Activated CD8-positive, alpha-beta memory T cell treated with anti-CD3 and anti-CD28 coated beads for 48 hours (primary cell): Measurements from ENCODE around the gene SORL1.
"Not testable (repeated sequence)": the region's sequence is repeated elsewhere in the genome, so short reads cannot be mapped to it uniquely, and the experiment has no call there.

Source experiments
- DNase-seq, 3 experiments: peaks; one replicate each; pipeline ENCODE4 v3.0.0-alpha.2; 2020; ENCODE audit warnings: low read depth in 2 of 3, low spot score in 2 of 3

SORL1 gene

DNA sequence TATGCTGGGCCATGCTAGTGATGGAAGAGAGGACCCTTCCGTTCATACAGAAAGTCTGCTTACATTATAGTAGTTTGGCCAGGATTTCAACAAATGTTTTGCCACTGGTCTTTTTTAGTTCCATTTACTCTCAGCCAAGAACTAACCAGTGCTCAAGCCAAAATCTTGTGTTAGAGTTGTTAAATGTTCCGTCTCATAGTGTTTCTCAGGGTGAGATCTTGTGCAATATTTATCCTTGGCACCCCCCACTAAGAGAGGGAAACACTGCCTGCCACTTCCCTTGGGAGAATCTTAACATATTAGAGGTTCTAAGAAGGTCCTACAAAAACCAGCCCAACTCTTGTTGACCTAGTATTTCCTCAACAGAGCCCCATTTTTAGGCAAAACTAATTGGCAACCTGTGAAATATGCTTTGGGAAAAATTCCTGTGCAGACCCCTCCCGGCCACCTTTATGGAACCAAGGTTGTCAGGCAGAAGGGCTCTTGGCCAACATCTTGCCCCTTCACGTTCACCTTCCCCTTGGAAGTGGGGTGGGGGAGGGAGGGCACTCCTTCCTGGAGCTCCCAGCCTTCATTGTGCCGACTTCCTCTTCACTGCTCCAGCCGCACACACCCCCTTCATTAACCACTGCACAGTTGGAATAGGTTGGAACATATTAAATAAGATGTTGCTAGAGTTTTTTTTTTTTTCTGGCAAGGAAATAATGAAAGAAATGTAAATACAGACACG lies 173.8 kb downstream of the SORL1 start:
- DNase-seq: no peak

DNA sequence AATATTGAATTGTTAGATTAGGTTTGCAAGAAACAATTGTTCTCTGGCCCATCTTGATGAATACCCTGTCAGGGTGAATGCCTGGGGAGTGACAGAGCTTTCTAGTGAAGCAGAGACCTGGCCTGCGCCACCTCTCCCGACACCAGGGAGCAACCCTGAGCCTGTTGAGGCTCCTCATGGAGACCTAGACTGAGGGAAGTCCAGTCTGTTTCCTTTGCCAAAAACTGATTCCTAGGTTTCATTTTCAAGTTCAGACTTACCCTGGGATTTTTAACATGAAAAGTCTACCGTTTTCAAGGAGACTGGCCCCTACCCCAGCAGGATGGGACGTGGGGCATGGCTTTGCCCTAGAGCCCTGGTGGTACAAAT lies 174.4 kb downstream of the SORL1 start:
- no peak for DNase-seq

DNA sequence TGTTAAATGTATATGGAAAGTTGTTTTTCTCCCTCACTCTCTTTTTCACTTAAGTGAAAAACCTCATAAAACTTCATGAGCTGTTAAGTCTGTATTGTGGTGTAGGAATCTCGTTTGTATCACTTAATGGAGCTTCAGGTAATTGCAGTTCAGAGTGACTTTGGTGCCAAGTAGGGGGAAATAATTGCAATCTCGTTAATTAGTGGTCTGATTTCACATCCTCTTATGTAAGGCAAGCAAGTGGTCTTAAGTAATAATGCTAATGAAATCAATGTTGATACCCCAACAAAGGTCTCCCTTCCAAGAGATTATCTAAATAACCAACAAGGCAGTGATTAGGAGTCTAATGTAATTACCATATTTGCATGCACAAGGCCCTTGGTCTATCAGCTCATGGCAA lies 174.9 kb downstream of the SORL1 start:
- no peak for DNase-seq

DNA sequence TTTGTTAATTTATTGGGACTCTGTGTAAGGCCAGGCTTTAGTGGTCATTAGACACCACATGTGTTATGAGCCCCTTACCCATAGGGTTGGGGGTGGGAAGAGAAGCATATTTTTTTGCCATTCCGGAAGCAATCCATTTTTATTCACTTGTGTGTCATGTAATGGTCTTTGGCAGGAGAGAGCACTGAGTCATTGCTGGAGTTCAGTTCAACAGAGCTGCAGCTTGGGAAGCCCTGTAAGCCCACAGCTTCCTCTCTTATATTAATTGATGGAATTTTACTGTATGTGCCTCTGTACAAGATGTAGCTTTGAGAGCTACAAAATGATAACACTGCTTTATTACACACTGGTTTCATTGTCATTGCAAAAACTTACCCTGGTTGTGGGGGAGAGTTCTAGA lies 177.9 kb downstream of the SORL1 start:
- DNase-seq: no peak

DNA sequence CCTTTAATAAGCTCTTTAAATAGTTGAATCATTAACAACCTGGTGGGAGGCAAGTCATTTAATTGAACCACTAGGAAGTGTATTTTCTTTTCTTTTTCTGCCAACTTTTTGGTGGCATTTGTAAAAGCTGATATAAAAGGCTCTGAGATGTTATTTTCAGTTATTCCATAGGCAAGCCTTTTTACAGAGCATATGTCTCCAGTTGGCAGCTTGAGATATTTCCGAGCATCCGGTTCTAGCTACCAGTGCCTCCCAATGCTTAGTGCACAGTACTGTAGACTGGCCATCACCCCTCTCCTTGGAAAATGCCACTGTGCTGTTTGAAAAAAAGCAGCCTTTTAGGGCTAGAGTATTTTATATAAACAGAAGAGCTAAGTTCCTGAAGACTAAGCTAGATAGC lies 179.3 kb downstream of the SORL1 start:
- no peak for DNase-seq

DNA sequence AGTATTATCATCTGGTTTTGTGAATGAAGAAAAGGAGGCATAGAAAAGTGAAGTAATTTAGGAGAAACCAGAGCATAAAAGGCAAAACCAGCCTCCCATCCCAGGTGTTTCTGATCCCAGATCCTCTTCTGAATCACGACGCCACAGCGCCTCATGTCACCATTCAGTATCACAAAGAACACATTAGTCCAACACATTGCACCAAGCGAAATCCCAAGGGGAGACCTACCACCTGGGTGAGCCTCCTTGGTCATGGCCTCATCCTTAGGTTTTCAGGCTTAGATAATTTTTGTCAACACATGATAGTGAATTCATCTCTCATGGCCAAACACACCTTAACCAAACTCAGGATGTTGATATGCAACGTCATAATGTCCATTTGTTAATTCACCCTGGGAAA lies 182.2 kb downstream of the SORL1 start:
- no peak for DNase-seq

DNA sequence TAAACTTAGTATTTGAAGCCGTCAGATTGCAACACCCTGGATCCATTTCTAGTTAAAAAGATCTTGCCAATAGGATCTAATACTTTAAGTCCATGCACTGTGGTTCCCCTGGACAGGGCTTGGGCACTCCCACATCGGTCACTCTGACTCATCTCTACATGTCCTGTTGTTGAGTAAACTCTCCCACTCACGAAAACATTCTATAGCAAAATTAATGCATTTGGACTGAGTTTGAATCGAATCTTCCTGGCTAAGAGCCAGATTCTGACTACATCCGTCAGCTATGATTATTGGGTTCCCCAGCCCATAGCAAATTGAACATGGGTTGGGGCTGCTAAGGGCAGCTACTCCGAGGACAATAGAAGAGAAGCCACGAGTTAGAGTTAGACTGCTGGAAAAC lies 182.8 kb downstream of the SORL1 start:
- DNase-seq: no peak

DNA sequence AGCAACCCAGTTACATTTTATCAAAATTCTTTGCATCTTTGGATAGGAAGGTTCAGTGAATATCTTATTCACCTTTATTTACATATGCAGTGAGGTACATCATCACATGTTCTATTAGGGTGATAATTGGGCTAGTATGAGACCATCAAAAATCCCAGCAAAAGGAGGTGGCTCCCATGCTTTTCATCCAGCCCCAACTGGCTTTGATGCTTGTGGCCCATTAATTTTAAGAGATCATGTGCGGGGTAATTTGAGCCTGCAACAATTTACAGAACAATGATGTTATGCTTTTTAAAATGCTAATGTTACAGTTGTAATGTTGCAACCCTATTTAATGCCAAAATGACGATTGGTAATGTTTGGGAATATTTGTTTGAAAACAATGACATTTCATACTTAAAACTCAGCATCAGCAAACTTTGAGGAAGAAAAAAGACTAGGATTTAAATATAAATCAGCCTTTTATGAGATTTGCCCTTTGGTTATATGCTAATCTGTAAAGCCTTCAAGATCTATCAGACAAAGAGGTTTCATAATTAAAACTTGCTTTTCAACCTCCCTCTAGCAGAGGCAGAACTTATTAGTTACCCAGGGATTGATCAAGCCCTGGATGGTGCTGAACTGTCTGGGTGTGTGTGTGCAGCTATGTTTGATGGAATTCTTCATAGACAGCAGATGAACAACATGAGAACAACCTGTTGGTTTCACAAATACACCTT lies 184.1 kb downstream of the SORL1 start:
- no peak for DNase-seq

DNA sequence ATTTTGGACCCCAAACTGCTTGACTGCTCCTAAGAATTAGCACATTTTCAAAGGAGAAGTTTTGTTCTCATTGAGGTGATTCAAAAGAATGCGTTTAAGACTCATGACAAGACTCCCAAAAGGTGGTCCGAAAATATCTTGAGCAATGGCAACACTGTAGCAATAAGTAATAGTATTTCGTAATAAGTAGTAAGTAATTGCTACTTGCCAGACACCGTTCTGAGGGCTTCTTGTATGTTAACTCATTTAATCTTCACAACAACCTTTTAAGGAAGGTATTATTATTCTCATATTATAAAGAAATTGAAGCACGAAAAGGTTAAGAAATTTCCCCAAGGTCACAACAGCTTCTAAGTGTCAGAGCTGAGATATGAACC lies 184.7 kb downstream of the SORL1 start:
- DNase-seq: no peak

DNA sequence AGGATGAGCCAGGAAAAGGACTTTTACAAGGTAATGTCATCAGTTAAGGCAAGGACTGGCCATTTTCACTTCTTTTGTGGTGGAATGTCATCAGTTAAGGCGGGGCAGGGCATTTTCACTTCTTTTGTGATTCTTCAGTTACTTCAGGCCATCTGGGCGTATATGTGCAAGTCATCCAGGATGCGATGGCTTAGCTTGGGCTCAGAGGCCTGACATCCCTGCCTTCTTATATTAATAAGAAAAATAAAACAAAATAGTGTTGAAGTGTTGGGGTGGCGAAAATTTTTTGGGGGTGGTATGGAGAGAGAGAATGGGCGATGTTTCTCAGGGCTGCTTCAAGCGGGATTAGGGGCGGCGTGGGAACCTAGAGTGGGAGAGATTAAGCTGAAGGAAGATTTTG lies 185.5 kb downstream of the SORL1 start:
- not testable (repeated sequence) for DNase-seq

DNA sequence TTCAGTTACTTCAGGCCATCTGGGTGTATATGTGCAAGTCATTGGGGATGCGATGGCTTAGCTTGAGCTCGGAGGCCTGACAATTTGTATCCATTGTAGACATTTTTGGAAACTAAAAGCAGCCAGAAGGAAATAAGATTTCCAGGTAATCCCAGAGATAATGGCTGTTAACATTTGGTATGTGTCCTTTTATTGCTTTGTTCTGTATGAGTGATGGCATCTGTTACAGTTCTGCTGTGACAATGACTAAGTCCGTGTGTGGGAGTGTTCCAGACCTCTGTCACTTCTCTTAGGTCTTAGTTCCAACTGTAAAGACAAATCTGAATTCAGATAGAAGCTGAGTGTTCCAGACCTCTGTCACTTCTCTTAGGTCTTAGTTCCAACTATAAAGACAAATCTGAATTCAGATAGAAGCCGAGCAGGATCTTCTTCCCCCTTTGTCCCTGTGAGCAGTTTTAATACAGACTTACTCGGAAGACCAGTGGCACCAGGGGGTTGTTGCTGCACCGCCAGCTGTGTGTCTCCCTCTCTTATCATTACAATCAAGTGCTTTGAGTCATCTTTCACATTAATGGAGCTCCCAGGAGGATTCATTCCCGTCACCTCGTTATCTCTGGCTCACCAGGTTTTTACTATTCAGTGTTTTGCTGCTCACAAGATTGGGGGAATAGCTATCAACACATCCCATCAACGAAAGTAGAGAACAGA lies 191.5 kb downstream of the SORL1 start:
- DNase-seq: no peak

DNA sequence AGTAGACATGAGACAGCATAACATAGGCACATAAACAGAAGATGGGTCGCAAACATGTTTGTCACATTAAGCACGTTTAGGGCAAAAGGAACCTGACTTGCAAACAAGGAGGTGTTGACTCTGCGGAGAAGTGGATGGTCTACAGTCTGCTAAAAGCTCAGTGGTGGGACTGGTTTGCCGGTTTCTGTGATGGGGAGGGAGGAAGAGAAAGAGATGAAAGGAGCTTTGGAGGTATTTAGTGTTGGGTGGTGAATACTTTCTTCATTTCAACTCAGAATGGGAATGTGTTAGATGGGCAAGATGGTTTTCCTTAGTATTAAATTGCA lies 192.0 kb downstream of the SORL1 start:
- no peak for DNase-seq

DNA sequence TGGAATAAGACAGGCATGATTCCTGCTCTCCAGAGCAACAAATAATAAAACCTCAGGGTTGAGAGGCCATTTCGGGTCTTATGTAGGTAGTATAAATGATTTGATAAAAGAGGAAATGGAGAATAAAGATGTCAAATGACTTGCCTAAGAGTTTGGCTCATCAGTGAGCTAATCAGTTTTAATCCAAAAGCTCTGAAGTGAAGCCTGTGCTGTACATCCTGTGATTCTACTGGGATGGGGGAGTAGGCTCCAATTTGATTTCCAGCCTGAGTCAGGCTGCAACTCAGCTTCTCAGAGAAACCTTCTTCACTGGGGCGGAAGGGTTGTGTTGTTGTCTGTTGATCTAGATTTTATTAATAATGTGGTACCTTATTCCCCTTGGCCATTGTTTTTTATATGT lies 192.9 kb downstream of the SORL1 start:
- DNase-seq: no peak

DNA sequence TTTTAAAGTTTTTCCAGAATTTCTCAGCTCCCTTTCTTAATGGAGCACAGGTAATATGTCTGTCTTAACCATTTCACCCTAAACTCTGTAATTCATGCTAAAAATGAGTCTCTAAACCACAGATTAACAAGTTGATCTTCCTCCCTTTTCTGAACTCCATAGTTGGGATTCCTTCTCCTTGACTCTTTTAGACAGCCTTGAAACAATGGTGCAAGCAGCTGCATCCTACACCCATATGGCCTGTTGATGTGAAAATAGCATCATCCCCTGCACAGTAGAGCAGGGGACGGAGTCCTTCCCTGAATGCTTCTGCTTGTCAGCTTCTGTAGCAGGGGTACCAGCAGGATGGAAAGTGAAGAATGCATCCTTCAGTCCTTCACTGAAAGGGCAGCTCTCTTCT lies 193.5 kb downstream of the SORL1 start:
- no peak for DNase-seq

DNA sequence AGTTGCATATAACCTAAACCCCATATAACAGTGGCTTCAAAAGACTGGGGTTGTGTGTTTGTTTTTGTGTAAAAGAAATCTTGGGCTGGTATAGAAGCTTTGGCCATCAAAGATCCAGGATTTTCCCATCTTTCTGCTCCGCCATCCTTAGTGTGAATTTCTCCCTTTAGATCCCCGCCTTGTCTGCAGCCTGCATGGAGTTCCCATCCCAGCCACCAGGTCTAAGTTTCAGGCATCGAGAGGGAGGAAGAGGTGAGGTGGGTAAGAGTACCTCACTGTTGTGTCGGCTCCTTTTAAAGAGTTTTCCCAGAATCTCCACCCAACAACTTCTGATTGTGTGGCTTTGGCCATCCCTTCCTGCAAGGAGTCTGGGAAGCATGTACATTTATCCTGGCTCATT lies 196.2 kb downstream of the SORL1 start:
- no peak for DNase-seq

DNA sequence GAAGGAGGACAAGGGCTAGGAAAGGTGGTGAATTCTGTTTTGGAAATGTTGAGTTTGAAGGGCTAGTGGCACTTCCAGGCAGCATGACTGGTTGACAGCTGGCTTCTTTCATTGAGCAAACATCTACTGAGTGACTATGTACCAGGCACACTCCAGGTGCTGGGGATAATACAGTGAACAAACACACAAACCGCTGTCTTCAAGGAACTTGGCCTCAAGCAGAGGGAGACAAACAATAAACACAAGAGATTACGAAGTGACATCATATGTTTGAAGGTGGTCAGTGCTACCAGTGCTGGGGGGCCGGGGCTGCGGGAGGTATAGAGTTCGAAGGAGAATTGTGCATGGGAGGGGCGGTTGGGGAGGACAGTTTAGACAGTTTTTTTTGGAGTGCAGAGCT lies 197.7 kb downstream of the SORL1 start:
- no peak for DNase-seq

DNA sequence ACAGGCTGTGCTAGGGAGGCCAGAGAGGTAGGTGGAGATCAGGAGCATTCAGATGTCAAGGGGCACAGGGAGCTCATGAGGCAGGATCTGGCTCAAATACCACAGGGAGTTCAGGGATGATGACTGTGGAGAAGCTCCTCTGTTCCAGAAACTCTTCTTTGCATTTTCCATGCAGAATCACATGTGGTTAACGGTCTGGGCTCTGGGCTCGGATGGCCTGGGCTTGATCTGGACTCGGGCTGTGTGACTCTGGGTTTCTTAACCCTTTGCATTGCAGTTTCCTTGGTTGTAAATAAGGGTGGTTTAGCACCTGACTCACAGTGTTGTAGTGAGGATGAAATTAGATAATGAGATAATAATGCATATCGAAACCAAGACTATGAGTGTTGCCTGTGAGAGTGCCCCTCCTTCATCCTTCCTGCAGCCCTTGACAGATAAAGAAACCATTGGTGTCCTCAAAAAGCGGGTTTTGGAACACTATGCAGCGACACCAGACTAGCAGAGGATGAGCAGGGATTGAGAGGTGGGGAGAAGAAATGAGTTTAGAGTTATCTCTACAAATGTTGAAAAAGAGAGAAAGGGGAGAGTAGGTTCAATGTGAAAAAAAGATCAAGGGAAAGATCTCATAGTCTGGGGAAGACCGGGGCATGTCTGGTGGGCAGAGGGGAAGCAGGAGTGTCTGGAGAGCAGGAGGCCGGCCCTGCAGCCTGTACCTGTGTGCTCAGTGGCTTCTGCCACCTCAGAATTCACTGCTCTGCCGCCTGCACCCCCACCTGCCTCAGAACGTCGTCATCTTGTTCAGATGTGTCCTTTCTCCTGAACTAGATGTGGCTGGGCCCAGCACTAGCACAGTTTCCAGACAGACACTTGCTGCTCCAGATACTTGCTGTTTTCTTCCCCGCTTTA lies 198.5 kb downstream of the SORL1 start:
- DNase-seq: no peak

DNA sequence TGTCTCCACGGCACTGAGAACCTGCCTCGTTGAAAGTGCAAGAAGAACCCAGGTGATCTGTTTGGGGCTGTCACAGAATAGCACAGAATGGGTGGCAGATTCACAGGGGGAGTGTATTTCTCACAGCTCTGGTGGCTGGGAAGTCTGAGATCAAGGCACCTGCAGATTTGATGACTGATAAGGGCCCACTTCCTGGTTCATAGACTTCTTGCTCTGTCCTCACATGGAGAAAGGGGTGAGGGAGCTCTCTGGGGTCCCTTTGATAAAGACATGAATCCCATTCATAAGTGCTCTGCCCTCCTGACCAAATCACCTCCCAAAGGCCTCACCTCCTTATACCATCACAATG lies 199.1 kb downstream of the SORL1 start:
- DNase-seq: no peak

DNA sequence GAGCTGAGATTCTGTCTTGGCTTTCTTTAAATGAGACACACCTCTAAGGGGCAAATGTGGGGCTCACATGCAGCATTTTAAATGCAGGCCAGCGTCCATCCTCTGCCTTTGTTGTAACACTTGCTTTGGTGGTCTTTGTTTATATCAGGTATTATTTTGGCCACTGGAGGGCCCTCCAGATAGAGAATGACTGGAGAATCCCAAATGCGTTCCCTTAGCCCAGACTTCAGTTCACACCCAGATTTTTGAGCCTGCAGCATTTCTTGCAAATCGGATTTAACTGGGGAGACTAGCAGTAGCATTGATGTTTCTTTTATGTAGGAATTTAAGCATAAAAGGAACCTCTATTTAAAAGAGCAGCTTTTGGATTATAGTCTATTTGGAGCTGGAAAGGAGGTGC lies 200.9 kb downstream of the SORL1 start:
- no peak for DNase-seq

DNA sequence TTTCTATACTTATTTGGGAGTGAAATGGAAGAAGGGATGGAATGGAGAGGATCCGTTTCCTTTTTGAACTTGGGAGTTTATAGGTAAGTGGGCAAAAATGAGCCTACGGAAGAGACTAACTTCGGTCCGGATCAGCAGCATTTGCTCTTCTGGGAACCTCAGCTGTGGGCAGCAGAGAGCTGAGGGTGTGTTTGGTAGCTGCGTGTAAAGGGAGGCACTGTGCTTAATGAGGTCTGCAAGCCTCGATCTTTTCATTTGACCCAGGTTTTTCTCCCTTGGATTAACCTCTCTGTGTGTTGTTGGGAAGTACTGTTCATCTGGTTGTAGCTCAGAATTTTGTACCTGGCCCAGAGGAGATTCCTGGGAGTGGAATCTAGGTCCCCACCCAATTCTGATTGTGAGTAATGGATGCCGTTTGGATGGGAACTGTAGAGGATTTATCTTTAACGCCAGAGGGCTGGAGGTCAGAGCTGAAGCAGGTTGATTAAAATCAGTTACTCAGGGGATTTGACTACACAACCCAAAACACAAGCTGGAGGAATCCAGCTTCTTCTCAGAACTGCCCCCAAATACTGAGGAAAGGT lies 202.2 kb downstream of the SORL1 start:
- no peak for DNase-seq

DNA sequence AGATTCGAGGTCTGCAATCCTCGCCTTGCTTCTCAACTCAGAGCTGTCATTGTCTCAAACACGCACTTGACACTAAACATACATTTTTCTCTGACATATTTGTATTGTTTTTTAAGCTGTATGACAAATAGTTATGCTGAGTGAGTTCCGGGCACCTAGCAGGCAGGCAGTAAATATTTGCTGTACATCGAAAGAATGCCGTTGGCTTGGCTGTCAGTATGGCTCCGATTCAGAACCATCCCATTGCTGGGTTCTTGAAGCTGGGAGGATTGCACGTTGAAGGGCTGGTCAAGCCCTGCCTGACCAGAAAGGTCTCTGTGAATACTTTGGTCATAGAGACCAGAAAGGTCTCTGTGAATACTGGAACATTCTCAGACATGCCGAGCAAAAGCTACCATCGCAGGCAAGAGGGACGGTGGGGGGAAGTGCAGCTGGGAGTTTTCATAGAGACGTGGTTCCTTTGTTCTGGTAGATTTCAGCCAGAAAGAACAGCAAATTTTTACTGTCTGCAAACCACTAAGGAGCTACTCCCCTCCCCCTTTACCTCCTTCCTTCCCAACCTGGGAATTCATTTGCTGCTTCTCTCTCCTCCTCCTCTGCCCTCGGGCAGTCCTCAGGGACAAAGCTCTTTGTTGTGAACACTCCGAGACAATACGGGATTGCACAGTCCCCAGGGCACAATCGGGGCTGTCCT lies 202.9 kb downstream of the SORL1 start:
- no peak for DNase-seq
